ENCODE data around the gene TVP23C.
A peak's percentile ranks its signal among the peaks of the same experiment; 100 is the strongest.

TVP23C gene

GRCh38 chr17:15465045-15465701 lies 98.1 kb downstream of the TVP23C start:
- no peak for DNase-seq (ENCODE audit: low spot score)

- DNase-seq (ENCODE audit: low spot score): peak; percentile 35
Observed at GRCh38 chr17:15464231-15464985, 98.9 kb downstream of the TVP23C start.

GRCh38 chr17:15462976-15463772 lies 100.1 kb downstream of the TVP23C start:
- DNase-seq (ENCODE audit: low spot score): peak; percentile 33

GRCh38 chr17:15457723-15458094 lies 105.6 kb downstream of the TVP23C start:
- DNase-seq (ENCODE audit: low spot score): peak; percentile 68

- peak; percentile 90 for DNase-seq (ENCODE audit: low spot score)
Observed at GRCh38 chr17:15456972-15457722, 106.1 kb downstream of the TVP23C start.

- no peak for DNase-seq (ENCODE audit: low spot score)
Observed at GRCh38 chr17:15456496-15456895, 106.8 kb downstream of the TVP23C start.

- no peak for DNase-seq (ENCODE audit: low spot score)
Observed at GRCh38 chr17:15454346-15454745, 108.9 kb downstream of the TVP23C start.

GRCh38 chr17:15453782-15454181 lies 109.5 kb downstream of the TVP23C start:
- DNase-seq (ENCODE audit: low spot score): peak; percentile 93

GRCh38 chr17:15453246-15453645 lies 110.0 kb downstream of the TVP23C start:
- peak; percentile 56 for DNase-seq (ENCODE audit: low spot score)

- DNase-seq (ENCODE audit: low spot score): no peak
Observed at GRCh38 chr17:15452746-15453145, 110.5 kb downstream of the TVP23C start.

Measured in globus pallidus (tissue), 1 donor.